Nephron (organoid): Measurements from ENCODE around the gene SP110.
"Not testable (repeated sequence)": the region's sequence is repeated elsewhere in the genome, so short reads cannot be mapped to it uniquely, and the experiment has no call there.

ENCODE experiments used
- H3K27ac Mint-ChIP-seq, 3 experiments: 2 replicates each; pipeline ENCODE4 v1.8.0; 2020; ENCODE audit warnings: mixed read lengths in 3 of 3, mild to moderate bottlenecking in 2 of 3, moderate library complexity in 1 of 3
- H3K27me3 Mint-ChIP-seq: 2 replicates; pipeline ENCODE4 v1.8.0; 2021; ENCODE audit warnings: low read depth, mild to moderate bottlenecking, moderate library complexity, mixed read lengths
- H3K36me3 Mint-ChIP-seq: 2 replicates; pipeline ENCODE4 v1.8.0; 2020; ENCODE audit warnings: low read depth, mixed read lengths
- H3K4me1 Mint-ChIP-seq: 2 replicates; pipeline ENCODE4 v1.8.0; 2020; ENCODE audit warnings: mixed read lengths
- H3K4me3 Mint-ChIP-seq, 3 experiments: 2 replicates each; pipeline ENCODE4 v1.8.0; 2020; ENCODE audit warnings: mild to moderate bottlenecking in 3 of 3, mixed read lengths in 3 of 3, moderate library complexity in 2 of 3
- H3K9me3 Mint-ChIP-seq: 2 replicates; pipeline ENCODE4 v1.8.0; 2020; ENCODE audit warnings: mixed read lengths
- TF ChIP-seq, protein P1 (sequence below), 3 experiments: fragments of 200-600 bp; sonication (generic); IDR thresholded peaks; one replicate each; pipeline ENCODE4 v1.5.0; 2021; ENCODE audit warnings: antibody characterized with exemption in 3 of 3; ENCODE audit not compliant: unreplicated experiment in 3 of 3

Gene SP110

DNA sequence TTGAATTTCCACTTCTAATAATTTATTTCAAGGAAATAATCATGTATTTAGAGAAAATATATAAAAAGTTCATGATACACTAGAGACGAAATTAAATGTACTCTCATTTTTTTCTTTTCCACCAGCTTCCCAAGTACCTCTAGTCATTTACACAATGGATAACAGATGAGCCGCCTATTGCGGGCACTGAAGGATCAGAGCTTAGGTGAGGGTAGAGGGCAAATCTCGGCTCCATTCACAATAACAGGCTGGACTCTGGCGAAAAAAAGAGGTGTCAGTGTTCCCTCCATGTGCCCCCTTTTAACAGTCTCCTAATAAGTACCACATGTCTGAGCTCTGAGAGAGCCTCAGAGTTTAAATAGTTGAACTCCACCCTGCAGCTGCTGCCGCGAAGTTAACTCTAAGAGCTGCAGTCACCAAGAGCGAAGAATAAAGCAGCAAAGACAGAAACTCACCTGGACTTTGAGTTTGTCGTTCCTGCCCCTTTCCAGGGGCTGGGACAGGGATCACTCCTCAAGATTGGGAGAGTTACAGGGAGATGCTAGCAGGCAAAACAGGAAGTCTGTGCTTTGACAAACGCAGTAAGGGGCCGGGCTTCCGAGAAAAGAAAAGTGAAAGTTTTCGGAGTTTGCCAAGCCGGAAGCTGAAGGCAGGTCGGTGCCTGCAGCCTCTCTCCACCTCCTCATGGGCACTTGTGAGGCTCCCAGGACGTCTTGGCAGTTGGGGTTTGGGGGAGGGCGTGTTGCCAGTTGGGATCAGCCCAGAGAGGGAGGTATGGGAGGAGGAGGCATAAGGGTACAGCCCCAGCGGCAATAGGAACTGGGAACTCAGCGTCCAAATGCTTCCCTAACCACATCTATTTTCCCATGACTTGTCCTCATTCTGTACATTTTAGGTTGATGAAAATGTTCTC lies at the start of gene SP110:
Gene SP110 (minus strand): TSS at position 566 of the 913 bp plus-strand sequence. CDS start 3,057 bp downstream, outside the sequence.
- H3K4me3 Mint-ChIP-seq, result peak within 1 kb of the TSS; percentile 94 to 97 (median 96)
- no peaks in the 10 kb centered on the region for H3K27me3 Mint-ChIP-seq
- H3K9me3 Mint-ChIP-seq, result no peaks in the 10 kb centered on the region
- TF ChIP-seq, protein P1, sequence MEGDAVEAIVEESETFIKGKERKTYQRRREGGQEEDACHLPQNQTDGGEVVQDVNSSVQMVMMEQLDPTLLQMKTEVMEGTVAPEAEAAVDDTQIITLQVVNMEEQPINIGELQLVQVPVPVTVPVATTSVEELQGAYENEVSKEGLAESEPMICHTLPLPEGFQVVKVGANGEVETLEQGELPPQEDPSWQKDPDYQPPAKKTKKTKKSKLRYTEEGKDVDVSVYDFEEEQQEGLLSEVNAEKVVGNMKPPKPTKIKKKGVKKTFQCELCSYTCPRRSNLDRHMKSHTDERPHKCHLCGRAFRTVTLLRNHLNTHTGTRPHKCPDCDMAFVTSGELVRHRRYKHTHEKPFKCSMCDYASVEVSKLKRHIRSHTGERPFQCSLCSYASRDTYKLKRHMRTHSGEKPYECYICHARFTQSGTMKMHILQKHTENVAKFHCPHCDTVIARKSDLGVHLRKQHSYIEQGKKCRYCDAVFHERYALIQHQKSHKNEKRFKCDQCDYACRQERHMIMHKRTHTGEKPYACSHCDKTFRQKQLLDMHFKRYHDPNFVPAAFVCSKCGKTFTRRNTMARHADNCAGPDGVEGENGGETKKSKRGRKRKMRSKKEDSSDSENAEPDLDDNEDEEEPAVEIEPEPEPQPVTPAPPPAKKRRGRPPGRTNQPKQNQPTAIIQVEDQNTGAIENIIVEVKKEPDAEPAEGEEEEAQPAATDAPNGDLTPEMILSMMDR (IDR thresholded peaks at IDR 0.05; ENCODE audit: unreplicated experiment in 3 of 3), result no peak
- peak within 1 kb of the TSS; percentile 97 to 99 (median 97) for H3K27ac Mint-ChIP-seq
- peaks cover 4% of the 10 kb centered on the region for H3K36me3 Mint-ChIP-seq
- peaks cover 16% of the 10 kb centered on the region for H3K4me1 Mint-ChIP-seq

- TF ChIP-seq, protein P1 (IDR thresholded peaks at IDR 0.05; ENCODE audit: unreplicated experiment in 3 of 3), result no peak
- no peak overlapping the region for H3K27ac Mint-ChIP-seq
- H3K9me3 Mint-ChIP-seq, result peaks cover 10% of the 10 kb centered on the region
- H3K27me3 Mint-ChIP-seq, result peaks cover 4% of the 10 kb centered on the region
- no peaks in the 10 kb centered on the region for H3K36me3 Mint-ChIP-seq
- peaks cover 18% of the 10 kb centered on the region for H3K4me1 Mint-ChIP-seq
- H3K4me3 Mint-ChIP-seq, result no peak overlapping the region
Measured at GRCh38 chr2:230268606-230269243, 48.9 kb upstream of the SP110 start.

- Mint-ChIP-seq H3K36me3 (no peaks in the 10 kb centered on the region), H3K4me1 (peaks cover 18% of the 10 kb centered on the region), H3K27ac (no peak overlapping the region), H3K9me3 (peaks cover 14% of the 10 kb centered on the region), H3K27me3 (peaks cover 4% of the 10 kb centered on the region), H3K4me3 (no peak overlapping the region)
- TF ChIP-seq, protein P1 (IDR thresholded peaks at IDR 0.05; ENCODE audit: unreplicated experiment in 3 of 3), result no peak
Measured at GRCh38 chr2:230267556-230267955, 47.8 kb upstream of the SP110 start.

- Mint-ChIP-seq H3K27ac (no peak overlapping the region), H3K9me3 (peaks cover 17% of the 10 kb centered on the region), H3K4me1 (peaks cover 18% of the 10 kb centered on the region), H3K27me3 (peaks cover 4% of the 10 kb centered on the region), H3K4me3 (no peak overlapping the region), H3K36me3 (no peaks in the 10 kb centered on the region)
- TF ChIP-seq, protein P1 (IDR thresholded peaks at IDR 0.05; ENCODE audit: unreplicated experiment in 3 of 3), result no peak
Measured at GRCh38 chr2:230267059-230267458, 47.3 kb upstream of the SP110 start.

- Mint-ChIP-seq H3K27me3 (peaks cover 4% of the 10 kb centered on the region), H3K4me1 (peaks cover 18% of the 10 kb centered on the region), H3K36me3 (no peaks in the 10 kb centered on the region), H3K27ac (no peak overlapping the region), H3K9me3 (peaks cover 19% of the 10 kb centered on the region), H3K4me3 (no peak overlapping the region)
- TF ChIP-seq, protein P1 (IDR thresholded peaks at IDR 0.05; ENCODE audit: unreplicated experiment in 3 of 3), result no peak
Measured at GRCh38 chr2:230266638-230267037, 46.9 kb upstream of the SP110 start.

GRCh38 chr2:230264945-230265344 lies 45.2 kb upstream of the SP110 start:
- H3K4me3 Mint-ChIP-seq, H3K36me3 Mint-ChIP-seq, H3K27ac Mint-ChIP-seq, H3K27me3 Mint-ChIP-seq: not testable (repeated sequence)
- Mint-ChIP-seq H3K9me3 (peaks cover 23% of the 10 kb centered on the region), H3K4me1 (peaks cover 18% of the 10 kb centered on the region)
